Heart left ventricle (tissue), 13 donors: Measurements from ENCODE around the gene ERC1.

Experiments
- POLR2A ChIP-seq, 2 donors: fragments of 450-650 bp; IDR thresholded peaks; one replicate each; pipeline ENCODE4 v1.6.1; 2017; ENCODE audit warnings: antibody characterized with exemption in 2 of 2, mild to moderate bottlenecking in 2 of 2, moderate library complexity in 2 of 2
- TF ChIP-seq, protein P1 (sequence below), 12 donors: fragments of 200-600 bp; sonication (generic) in 4 of 12; IDR thresholded peaks; one replicate each; pipeline versions ENCODE4 v1.5.0 to v1.8.0; 2018 to 2022; ENCODE audit warnings: antibody characterized with exemption in 12 of 12, mild to moderate bottlenecking in 5 of 12
- donor health status: ischemic (EF 13 %, LVEDD 7.1; RV severe dilation, severe dysfunction).
- donor health status: DM: no; HTN: yes; CAD: no.
- donor health status: DM: no; HTN: no; CAD: no.
- donor health status: ischemic (EF 25% LVEDD 6.9; RV normal size, moderate dysfunction).
- donor health status: ischemic (EF 25% LVEDD 5.7; RV mildly dilated, moderate dysfunction).
- donor health status: ischemic (EF 35%, LVEDD 5.7; RV mildly dilated, moderate dysfunction).
- donor health status: nonischemic (EF 11% LVEDD 7.7; RV severe dilation, severe dysfunction).
- donor health status: DM: yes; HTN: yes; CAD: no.
- donor health status: PGD.
- donor health status: ischemic (EF 29% LVEDD 5.4; RV normal size, mild dysfunction).
- donor health status: nonischemic (EF 23%, LVEDD 6.1; RV moderate dilation, normal function).

DNA sequence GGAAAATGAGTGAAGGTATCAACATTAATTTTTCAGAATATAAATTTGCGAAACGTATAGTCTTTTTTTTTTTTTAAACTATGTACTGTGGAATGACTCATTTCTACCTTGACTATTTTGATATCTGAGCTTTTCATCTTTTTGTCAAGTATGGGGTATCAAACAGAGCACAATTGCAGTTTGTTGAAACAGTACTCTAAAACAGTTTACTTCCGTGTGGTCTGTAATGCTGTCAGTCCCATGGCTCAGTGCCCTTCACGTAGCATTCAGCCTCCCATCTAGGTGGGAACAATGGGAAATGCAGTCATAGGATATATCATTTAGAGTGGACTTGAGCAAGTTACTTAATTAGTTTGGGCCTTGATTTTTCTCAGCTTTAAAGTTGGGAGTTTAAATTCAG is 139.5 kb downstream of the ERC1 start:
- no peak for TF ChIP-seq POLR2A (IDR thresholded peaks at IDR 0.05)
- TF ChIP-seq, protein P1, sequence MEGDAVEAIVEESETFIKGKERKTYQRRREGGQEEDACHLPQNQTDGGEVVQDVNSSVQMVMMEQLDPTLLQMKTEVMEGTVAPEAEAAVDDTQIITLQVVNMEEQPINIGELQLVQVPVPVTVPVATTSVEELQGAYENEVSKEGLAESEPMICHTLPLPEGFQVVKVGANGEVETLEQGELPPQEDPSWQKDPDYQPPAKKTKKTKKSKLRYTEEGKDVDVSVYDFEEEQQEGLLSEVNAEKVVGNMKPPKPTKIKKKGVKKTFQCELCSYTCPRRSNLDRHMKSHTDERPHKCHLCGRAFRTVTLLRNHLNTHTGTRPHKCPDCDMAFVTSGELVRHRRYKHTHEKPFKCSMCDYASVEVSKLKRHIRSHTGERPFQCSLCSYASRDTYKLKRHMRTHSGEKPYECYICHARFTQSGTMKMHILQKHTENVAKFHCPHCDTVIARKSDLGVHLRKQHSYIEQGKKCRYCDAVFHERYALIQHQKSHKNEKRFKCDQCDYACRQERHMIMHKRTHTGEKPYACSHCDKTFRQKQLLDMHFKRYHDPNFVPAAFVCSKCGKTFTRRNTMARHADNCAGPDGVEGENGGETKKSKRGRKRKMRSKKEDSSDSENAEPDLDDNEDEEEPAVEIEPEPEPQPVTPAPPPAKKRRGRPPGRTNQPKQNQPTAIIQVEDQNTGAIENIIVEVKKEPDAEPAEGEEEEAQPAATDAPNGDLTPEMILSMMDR (IDR thresholded peaks at IDR 0.05), result no peak
